ENCODE data around the gene PRKG1.

DNA sequence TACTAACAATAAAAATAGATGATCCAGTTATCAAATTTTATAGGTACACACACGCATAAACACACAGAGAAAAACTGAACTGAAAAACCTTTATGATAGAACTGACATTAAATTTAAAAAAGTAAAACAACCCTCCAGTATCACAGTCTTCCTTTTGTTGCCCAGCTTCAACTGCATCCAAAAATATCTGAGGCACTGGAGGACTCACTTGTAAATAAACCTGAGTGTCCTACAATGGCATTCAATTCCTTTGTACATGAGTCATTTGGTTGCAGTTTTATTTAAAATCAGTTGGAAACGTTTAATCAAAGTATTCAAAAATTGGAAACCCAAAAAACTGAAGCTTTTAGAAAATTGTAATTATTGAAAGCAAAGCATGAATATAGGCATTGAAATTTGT is 890.3 kb downstream of the PRKG1 start:
- TF ChIP-seq, protein P1, sequence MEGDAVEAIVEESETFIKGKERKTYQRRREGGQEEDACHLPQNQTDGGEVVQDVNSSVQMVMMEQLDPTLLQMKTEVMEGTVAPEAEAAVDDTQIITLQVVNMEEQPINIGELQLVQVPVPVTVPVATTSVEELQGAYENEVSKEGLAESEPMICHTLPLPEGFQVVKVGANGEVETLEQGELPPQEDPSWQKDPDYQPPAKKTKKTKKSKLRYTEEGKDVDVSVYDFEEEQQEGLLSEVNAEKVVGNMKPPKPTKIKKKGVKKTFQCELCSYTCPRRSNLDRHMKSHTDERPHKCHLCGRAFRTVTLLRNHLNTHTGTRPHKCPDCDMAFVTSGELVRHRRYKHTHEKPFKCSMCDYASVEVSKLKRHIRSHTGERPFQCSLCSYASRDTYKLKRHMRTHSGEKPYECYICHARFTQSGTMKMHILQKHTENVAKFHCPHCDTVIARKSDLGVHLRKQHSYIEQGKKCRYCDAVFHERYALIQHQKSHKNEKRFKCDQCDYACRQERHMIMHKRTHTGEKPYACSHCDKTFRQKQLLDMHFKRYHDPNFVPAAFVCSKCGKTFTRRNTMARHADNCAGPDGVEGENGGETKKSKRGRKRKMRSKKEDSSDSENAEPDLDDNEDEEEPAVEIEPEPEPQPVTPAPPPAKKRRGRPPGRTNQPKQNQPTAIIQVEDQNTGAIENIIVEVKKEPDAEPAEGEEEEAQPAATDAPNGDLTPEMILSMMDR (IDR thresholded peaks at IDR 0.05; ENCODE audit: insufficient read depth, low read length), result no peak
- TF ChIP-seq, protein P2, sequence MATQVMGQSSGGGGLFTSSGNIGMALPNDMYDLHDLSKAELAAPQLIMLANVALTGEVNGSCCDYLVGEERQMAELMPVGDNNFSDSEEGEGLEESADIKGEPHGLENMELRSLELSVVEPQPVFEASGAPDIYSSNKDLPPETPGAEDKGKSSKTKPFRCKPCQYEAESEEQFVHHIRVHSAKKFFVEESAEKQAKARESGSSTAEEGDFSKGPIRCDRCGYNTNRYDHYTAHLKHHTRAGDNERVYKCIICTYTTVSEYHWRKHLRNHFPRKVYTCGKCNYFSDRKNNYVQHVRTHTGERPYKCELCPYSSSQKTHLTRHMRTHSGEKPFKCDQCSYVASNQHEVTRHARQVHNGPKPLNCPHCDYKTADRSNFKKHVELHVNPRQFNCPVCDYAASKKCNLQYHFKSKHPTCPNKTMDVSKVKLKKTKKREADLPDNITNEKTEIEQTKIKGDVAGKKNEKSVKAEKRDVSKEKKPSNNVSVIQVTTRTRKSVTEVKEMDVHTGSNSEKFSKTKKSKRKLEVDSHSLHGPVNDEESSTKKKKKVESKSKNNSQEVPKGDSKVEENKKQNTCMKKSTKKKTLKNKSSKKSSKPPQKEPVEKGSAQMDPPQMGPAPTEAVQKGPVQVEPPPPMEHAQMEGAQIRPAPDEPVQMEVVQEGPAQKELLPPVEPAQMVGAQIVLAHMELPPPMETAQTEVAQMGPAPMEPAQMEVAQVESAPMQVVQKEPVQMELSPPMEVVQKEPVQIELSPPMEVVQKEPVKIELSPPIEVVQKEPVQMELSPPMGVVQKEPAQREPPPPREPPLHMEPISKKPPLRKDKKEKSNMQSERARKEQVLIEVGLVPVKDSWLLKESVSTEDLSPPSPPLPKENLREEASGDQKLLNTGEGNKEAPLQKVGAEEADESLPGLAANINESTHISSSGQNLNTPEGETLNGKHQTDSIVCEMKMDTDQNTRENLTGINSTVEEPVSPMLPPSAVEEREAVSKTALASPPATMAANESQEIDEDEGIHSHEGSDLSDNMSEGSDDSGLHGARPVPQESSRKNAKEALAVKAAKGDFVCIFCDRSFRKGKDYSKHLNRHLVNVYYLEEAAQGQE (IDR thresholded peaks at IDR 0.05; ENCODE audit: insufficient replicate concordance, low read depth), result no peak

Data from HL-60 (cell line).